GM12878 (cell line): ENCODE measurements around the gene LMOD3.

Experiments used
- ATF7 ChIP-seq: fragments of 450-650 bp; IDR thresholded peaks from 2 replicates; pipeline ENCODE4 v1.6.1; 2016; ENCODE audit warnings: low read depth, mild to moderate bottlenecking
- EP300 ChIP-seq, 2 experiments: fragments of 150-350 bp in 1 of 2; IDR thresholded peaks; 2 replicates each; pipeline ENCODE4 v1.6.1; 2011 to 2012; ENCODE audit warnings: low read depth in 2 of 2, low read length in 2 of 2, borderline replicate concordance in 1 of 2, improper control_type of control experiment in 1 of 2, inconsistent platforms in 1 of 2; ENCODE audit not compliant: control insufficient read depth in 1 of 2
- HDAC6 ChIP-seq: fragments of 200-600 bp; sonication (generic); IDR thresholded peaks from one replicate; pipeline ENCODE4 v1.8.0; 2017; ENCODE audit warnings: antibody characterized with exemption; ENCODE audit not compliant: unreplicated experiment
- NFIC ChIP-seq: IDR thresholded peaks from 2 replicates; pipeline ENCODE4 v1.6.1; 2012; ENCODE audit warnings: low read depth, mild to moderate bottlenecking, inconsistent platforms, low read length, moderate library complexity
- NR2C2 ChIP-seq: IDR thresholded peaks from 2 replicates; pipeline ENCODE4 v1.6.1; 2011; ENCODE audit warnings: borderline replicate concordance, low read depth; ENCODE audit not compliant: control insufficient read depth, insufficient read length
- POLR2A ChIP-seq: IDR thresholded peaks from 2 replicates; pipeline ENCODE4 v1.6.1; 2011; ENCODE audit warnings: low read depth, mild to moderate bottlenecking, low read length
- RAD21 ChIP-seq: IDR thresholded peaks from 2 replicates; pipeline ENCODE4 v1.6.1; 2011; ENCODE audit warnings: mild to moderate bottlenecking, low read depth, low read length, moderate library complexity; ENCODE audit not compliant: insufficient read depth
- TAF1 ChIP-seq: IDR thresholded peaks from 2 replicates; pipeline ENCODE4 v1.6.1; 2011; ENCODE audit warnings: mild to moderate bottlenecking, low read depth, low read length, borderline replicate concordance
- ZNF24 ChIP-seq: fragments of 450-650 bp; IDR thresholded peaks from 2 replicates; pipeline ENCODE4 v1.6.1; 2017; ENCODE audit warnings: antibody characterized with exemption, mild to moderate bottlenecking
- ZZZ3 ChIP-seq: IDR thresholded peaks from 2 replicates; pipeline ENCODE4 v1.6.1; 2011; ENCODE audit warnings: low read depth; ENCODE audit not compliant: control insufficient read depth, insufficient read length
- TF ChIP-seq, protein P1 (sequence below): IDR thresholded peaks from 2 replicates; pipeline ENCODE4 v1.6.1; 2011; ENCODE audit warnings: low read depth, mild to moderate bottlenecking, low read length, moderate library complexity, borderline replicate concordance; ENCODE audit errors: extremely low read depth
- TF ChIP-seq, protein P2 (sequence below): fragments of 450-650 bp; IDR thresholded peaks from 2 replicates; pipeline ENCODE4 v1.6.1; 2016; ENCODE audit warnings: mild to moderate bottlenecking, moderate library complexity, borderline replicate concordance
- TF ChIP-seq, protein P3 (sequence below), 3 experiments: IDR thresholded peaks in 2 of 3; conservative IDR thresholded peaks in 1 of 3; 2 replicates each; pipeline ENCODE4 v1.5.1; 2011; ENCODE audit warnings: low read depth in 3 of 3, low read length in 3 of 3, mild to moderate bottlenecking in 3 of 3, control low read depth in 2 of 3, moderate library complexity in 2 of 3, inconsistent platforms in 1 of 3, mixed read lengths in 1 of 3; ENCODE audit not compliant: control insufficient read depth in 2 of 3, insufficient read depth in 1 of 3; ENCODE audit errors: extremely low read depth in 1 of 3

GRCh38 chr3:69082361-69082760, 40.0 kb downstream of the LMOD3 start:
- TF ChIP-seq, protein P1, sequence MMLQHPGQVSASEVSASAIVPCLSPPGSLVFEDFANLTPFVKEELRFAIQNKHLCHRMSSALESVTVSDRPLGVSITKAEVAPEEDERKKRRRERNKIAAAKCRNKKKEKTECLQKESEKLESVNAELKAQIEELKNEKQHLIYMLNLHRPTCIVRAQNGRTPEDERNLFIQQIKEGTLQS = no peak
- TF ChIP-seq ZNF24 = no peak
- TF ChIP-seq RAD21 = no peak
- no peak for TF ChIP-seq HDAC6
- TF ChIP-seq ZZZ3 = no peak
- TF ChIP-seq ATF7 = no peak
- no peak for TF ChIP-seq TAF1
- TF ChIP-seq POLR2A = no peak
- no peak for TF ChIP-seq NFIC
- TF ChIP-seq, protein P2, sequence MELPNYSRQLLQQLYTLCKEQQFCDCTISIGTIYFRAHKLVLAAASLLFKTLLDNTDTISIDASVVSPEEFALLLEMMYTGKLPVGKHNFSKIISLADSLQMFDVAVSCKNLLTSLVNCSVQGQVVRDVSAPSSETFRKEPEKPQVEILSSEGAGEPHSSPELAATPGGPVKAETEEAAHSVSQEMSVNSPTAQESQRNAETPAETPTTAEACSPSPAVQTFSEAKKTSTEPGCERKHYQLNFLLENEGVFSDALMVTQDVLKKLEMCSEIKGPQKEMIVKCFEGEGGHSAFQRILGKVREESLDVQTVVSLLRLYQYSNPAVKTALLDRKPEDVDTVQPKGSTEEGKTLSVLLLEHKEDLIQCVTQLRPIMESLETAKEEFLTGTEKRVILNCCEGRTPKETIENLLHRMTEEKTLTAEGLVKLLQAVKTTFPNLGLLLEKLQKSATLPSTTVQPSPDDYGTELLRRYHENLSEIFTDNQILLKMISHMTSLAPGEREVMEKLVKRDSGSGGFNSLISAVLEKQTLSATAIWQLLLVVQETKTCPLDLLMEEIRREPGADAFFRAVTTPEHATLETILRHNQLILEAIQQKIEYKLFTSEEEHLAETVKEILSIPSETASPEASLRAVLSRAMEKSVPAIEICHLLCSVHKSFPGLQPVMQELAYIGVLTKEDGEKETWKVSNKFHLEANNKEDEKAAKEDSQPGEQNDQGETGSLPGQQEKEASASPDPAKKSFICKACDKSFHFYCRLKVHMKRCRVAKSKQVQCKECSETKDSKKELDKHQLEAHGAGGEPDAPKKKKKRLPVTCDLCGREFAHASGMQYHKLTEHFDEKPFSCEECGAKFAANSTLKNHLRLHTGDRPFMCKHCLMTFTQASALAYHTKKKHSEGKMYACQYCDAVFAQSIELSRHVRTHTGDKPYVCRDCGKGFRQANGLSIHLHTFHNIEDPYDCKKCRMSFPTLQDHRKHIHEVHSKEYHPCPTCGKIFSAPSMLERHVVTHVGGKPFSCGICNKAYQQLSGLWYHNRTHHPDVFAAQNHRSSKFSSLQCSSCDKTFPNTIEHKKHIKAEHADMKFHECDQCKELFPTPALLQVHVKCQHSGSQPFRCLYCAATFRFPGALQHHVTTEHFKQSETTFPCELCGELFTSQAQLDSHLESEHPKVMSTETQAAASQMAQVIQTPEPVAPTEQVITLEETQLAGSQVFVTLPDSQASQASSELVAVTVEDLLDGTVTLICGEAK = no peak
- TF ChIP-seq NR2C2 = no peak
- TF ChIP-seq, protein P3, sequence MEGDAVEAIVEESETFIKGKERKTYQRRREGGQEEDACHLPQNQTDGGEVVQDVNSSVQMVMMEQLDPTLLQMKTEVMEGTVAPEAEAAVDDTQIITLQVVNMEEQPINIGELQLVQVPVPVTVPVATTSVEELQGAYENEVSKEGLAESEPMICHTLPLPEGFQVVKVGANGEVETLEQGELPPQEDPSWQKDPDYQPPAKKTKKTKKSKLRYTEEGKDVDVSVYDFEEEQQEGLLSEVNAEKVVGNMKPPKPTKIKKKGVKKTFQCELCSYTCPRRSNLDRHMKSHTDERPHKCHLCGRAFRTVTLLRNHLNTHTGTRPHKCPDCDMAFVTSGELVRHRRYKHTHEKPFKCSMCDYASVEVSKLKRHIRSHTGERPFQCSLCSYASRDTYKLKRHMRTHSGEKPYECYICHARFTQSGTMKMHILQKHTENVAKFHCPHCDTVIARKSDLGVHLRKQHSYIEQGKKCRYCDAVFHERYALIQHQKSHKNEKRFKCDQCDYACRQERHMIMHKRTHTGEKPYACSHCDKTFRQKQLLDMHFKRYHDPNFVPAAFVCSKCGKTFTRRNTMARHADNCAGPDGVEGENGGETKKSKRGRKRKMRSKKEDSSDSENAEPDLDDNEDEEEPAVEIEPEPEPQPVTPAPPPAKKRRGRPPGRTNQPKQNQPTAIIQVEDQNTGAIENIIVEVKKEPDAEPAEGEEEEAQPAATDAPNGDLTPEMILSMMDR (IDR thresholded peaks at IDR 0.05 in 2 of 3, conservative IDR thresholded peaks at IDR 0.05 in 1 of 3; ENCODE audit: control insufficient read depth in 2 of 3, extremely low read depth in 1 of 3, insufficient read depth in 1 of 3, low read depth in 3 of 3, low read length in 3 of 3) = no peak
- no peak for TF ChIP-seq EP300 (IDR thresholded peaks at IDR 0.05; ENCODE audit: borderline replicate concordance in 1 of 2, control insufficient read depth in 1 of 2, low read depth in 2 of 2, low read length in 2 of 2)
